Measurements from ENCODE around the gene SYNRG. TPM values are rescaled to one million over a fixed set of nuclear protein-coding genes. Genes with fewer than 3 reads are reported as not detected.
A peak's percentile ranks its signal among the peaks of the same experiment; 100 is the strongest.

The SYNRG gene
- polyA plus RNA-seq, 2 of the 4 experiments (the other 2 are of a cell fraction), result 13.1 to 17.4 TPM

GRCh38 chr17:37657202-37657601 is 48.0 kb upstream of the SYNRG start:
- ChIA-PET POLR2A (no interaction called here), CTCF (interaction anchor here (1.1 to 10.6 kb wide), 7 partner anchors 8 to 160 kb away, joined by 3 to 101 read pairs (median 6); partner anchors contain the start of gene HNF1B)
- Histone ChIP-seq H3K4me1 (no peaks in the 10 kb centered on the region), H3K9me3 (no peaks in the 10 kb centered on the region), H3K4me2 (no peak overlapping the region), H3K4me3 (no peak overlapping the region), H3K27ac (no peak overlapping the region)
- FAIRE-seq, result no peak
- TF ChIP-seq, protein P1, sequence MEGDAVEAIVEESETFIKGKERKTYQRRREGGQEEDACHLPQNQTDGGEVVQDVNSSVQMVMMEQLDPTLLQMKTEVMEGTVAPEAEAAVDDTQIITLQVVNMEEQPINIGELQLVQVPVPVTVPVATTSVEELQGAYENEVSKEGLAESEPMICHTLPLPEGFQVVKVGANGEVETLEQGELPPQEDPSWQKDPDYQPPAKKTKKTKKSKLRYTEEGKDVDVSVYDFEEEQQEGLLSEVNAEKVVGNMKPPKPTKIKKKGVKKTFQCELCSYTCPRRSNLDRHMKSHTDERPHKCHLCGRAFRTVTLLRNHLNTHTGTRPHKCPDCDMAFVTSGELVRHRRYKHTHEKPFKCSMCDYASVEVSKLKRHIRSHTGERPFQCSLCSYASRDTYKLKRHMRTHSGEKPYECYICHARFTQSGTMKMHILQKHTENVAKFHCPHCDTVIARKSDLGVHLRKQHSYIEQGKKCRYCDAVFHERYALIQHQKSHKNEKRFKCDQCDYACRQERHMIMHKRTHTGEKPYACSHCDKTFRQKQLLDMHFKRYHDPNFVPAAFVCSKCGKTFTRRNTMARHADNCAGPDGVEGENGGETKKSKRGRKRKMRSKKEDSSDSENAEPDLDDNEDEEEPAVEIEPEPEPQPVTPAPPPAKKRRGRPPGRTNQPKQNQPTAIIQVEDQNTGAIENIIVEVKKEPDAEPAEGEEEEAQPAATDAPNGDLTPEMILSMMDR (IDR thresholded peaks at IDR 0.05), result no peak
- TF ChIP-seq JUN (IDR thresholded peaks at IDR 0.05) (no peak), ATOH8 (CRISPR knock-in tag; IDR thresholded peaks at IDR 0.05; ENCODE audit: low read depth) (no peak), FOXS1 (CRISPR knock-in tag; IDR thresholded peaks at IDR 0.05) (no peak)
- DNase-seq (ENCODE audit: low read depth in 1 of 2, low spot score in 1 of 2), result no peak
- WGBS (ENCODE audit: missing lambda C conversion rate), result 65% methylated on average over 1 of the region's 1 CpG
- ATAC-seq, result no peak

DNA sequence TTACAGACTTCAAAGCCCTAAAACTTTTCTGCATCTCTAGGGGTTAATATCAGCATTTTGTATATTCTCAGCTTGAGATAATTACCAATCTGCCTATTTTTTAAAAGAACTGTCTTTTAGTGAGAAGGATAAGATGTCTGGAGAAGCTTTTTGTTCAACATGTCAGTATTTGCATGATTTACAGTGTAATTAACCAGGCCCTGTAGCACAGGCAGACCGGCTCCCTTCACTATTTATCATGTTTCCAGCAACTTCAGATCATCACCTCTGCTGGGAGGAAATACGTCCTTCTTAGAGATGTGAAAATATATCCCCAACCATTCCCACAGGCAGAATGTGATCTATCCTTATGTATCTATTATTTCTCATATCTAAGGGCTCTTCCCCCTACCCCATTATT is 42.6 kb upstream of the SYNRG start:
- no peaks in the 10 kb centered on the region for H3K9me3 ChIP-seq
- H3K4me2 ChIP-seq, result no peak overlapping the region
- no peak overlapping the region for H3K27ac ChIP-seq
- DNase-seq (ENCODE audit: low read depth in 1 of 2, low spot score in 1 of 2) (no peak), FAIRE-seq (no peak), ATAC-seq (no peak)
- TF ChIP-seq EHF (CRISPR knock-in tag; IDR thresholded peaks at IDR 0.05) (no peak), NFE2L2 (conservative IDR thresholded peaks at IDR 0.05; ENCODE audit: low read length) (no peak), BHLHE40 (IDR thresholded peaks at IDR 0.05; ENCODE audit: low read depth, low read length) (no peak), RAD21 (conservative IDR thresholded peaks at IDR 0.05 in 1 of 2, IDR thresholded peaks at IDR 0.05 in 1 of 2) (no peak), TP53 (CRISPR knock-in tag; IDR thresholded peaks at IDR 0.05) (no peak)
- POLR2A ChIA-PET, result interaction anchor here (0.6 kb wide), 1 partner anchor 157 kb away, joined by 10 read pairs; no protein-coding TSS in a partner anchor
- CTCF ChIA-PET, result interaction anchor here (0.6 to 10.1 kb wide), 9 partner anchors 10 to 210 kb away, joined by 3 to 153 read pairs (median 60); partner anchors contain the start of genes DDX52 and HNF1B
- H3K4me1 ChIP-seq, result peaks cover 8% of the 10 kb centered on the region
- H3K4me3 ChIP-seq, result no peak overlapping the region
- WGBS (ENCODE audit: missing lambda C conversion rate), result 75% methylated on average over 2 of the region's 2 CpGs

DNA sequence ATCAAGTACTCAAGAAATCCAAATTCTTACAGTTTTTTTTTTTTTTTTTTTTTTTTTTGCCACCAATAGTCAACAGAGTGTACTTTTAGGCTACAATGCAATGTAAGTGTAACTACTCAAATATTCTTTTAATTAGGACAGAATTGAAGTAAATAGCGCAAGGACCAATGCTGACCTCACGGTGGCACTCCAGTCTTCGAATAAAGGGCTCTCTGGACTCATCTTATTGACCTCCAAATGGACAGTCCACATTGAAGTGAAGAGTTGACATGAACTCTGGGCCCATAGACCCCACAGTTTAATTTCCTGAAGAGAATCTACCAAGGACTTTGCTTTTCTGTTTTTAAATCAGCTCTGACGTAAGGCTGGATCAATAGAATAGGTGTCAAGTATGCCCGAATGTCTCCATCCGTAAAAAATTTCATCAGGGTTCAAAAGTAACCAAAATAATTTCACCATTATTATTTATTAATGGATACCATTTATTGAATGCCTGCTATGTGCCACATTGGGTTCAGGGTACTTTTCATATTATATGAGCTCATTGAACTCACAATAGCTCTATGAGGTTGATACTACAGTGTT is 41.3 kb upstream of the SYNRG start:
- peaks cover 8% of the 10 kb centered on the region for H3K4me1 ChIP-seq
- peak; percentile 67 to 76 for DNase-seq (ENCODE audit: low read depth in 1 of 2, low spot score in 1 of 2)
- H3K27ac ChIP-seq, result no peak overlapping the region
- no peak overlapping the region for H3K4me3 ChIP-seq
- H3K4me2 ChIP-seq, result no peak overlapping the region
- ChIA-PET CTCF (interaction anchor here (0.6 to 10.1 kb wide), 83 partner anchors 9 to 1804 kb away, joined by 3 to 153 read pairs (median 5); partner anchors contain the start of genes DDX52 and HNF1B), POLR2A (no interaction called here)
- 47% methylated on average over 6 of the region's 6 CpGs for WGBS (ENCODE audit: missing lambda C conversion rate)
- ATAC-seq, result peak; percentile 78 to 91
- TF ChIP-seq SMC3 (IDR thresholded peaks at IDR 0.05) (peak; percentile 87), RAD21 (conservative IDR thresholded peaks at IDR 0.05 in 1 of 2, IDR thresholded peaks at IDR 0.05 in 1 of 2) (peak; percentile 92 to 95), REST (IDR thresholded peaks at IDR 0.05) (no peak), HES2 (IDR thresholded peaks at IDR 0.05) (no peak)
- TF ChIP-seq, protein P1 (IDR thresholded peaks at IDR 0.05), result peak; percentile 90
- no peaks in the 10 kb centered on the region for H3K9me3 ChIP-seq
- FAIRE-seq, result no peak

All from A549 (cell line).